Sciatic nerve (tissue), 2 donors: ENCODE measurements around the gene LMO2. TPM values are rescaled to one million over a fixed set of nuclear protein-coding genes. Genes with fewer than 3 reads are reported as not detected.
A peak's percentile ranks its signal among the peaks of the same experiment; 100 is the strongest.
"Not testable (repeated sequence)": the region's sequence is repeated elsewhere in the genome, so short reads cannot be mapped to it uniquely, and the experiment has no call there.

ENCODE experiments used
- ATAC-seq: fragments of 200-7000 bp; cut with Tn5 transposase; one replicate; pipeline ENCODE4 v1.9.1; 2020; ENCODE audit warnings: mild to moderate bottlenecking, moderate library complexity
- DNase-seq: peaks from one replicate; pipeline ENCODE4 v3.0.0-alpha.2; 2020; ENCODE audit warnings: low spot score
- intact Hi-C: fragments of 100-400 bp; cut with DNase I; formaldehyde crosslinking; loops from one replicate; pipeline ENCODE4 v1.14.2; 2022
- total RNA-seq: library from RNA; stranded (reverse); fragmentation: NEBNext Ultra II Directional; extraction: Animal tissue kit (Norgen Biotek cat#: 25700); gene quantifications from one replicate; pipeline ENCODE4 v1.2.1, GENCODE V29; 2021
- donor health status: DM: no; HTN: no; CAD: no.
- donor health status: DM: no; HTN: no; CAD: no.

Gene LMO2
- total RNA-seq: 28.3 TPM

DNA sequence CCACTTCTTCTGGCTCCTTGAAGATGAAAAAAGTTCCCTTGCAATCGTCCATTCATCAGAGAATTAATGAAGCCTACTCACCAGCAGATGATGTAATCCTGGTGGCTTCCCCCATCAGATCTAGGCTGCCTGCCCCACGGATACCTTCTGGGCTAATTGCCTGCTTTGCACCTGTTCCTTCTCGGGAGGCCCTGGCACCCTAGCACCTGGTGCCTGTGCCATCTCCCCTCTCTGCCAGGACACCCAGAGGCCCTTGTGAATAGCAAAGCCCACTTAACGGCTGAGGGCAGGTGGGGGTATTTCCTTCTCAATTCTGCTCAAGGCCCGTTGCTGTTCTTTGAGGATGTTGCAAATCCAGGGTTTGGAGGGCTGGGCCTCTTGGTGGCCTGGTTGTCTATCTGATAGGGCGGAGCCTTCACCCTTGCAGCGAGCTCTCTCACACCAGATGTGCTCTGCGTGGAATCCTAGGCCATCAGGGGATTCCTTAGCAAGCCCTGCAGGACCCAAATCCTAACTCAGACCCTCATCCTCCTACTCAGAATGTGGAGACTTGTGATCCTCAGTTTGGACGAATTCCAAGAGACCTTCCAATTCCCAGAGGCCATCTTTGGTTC lies at the start of gene LMO2:
LMO2 (minus strand) TSS at position 363 of the 614 bp plus-strand sequence. CDS start 22,360 bp downstream, outside the sequence.
- intact Hi-C loops: no loop called here
- DNase-seq (no peak), ATAC-seq (no peak)

DNA sequence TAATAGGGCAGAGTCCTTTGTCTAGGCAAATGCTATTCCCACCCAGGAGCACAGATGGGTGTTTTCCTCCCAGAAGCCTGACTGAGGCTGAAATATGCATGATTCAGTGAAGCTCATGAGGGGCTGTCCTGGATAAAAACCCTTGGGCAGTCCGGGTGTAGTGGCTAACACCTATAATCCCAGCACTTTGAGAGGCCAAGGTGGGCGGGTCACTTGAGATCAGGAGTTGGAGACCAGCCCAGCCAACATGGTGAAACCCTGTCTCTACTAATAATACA lies 48.6 kb upstream of the LMO2 start:
- ATAC-seq (no peak), DNase-seq (no peak)
- intact Hi-C loops: no loop called here

GRCh38 chr11:33936725-33937604 lies 45.1 kb upstream of the LMO2 start:
- ATAC-seq (peak; percentile 69), DNase-seq (peak; percentile 69)
- intact Hi-C loops: no loop called here

- ATAC-seq: no peak
- DNase-seq: no peak
- intact Hi-C loops: no loop called here
Measured at GRCh38 chr11:33935461-33936456, 43.9 kb upstream of the LMO2 start.

GRCh38 chr11:33935005-33935404 lies 43.1 kb upstream of the LMO2 start:
- intact Hi-C loops: no loop called here
- ATAC-seq: no peak
- no peak for DNase-seq

DNA sequence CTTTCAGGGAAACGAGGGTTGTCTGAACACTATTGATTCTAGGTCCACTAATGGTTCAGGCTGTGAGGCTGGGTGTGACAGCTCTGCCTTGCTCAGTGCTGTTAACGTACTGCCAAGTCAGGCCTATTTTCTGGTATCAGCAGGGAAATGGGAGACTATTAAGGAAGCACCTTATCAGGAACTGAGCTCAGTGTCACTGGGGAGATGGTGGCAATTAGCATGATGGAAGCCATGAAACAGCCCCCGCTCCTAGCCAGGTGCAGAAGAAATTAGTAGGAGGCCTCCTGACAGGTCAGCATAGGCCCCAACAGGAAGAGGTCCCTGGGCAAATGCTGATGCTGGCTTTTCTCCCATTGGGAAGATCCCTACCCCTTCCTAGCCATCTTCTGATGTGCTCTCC lies 42.6 kb upstream of the LMO2 start:
- ATAC-seq (no peak), DNase-seq (no peak)
- intact Hi-C loops: no loop called here

DNA sequence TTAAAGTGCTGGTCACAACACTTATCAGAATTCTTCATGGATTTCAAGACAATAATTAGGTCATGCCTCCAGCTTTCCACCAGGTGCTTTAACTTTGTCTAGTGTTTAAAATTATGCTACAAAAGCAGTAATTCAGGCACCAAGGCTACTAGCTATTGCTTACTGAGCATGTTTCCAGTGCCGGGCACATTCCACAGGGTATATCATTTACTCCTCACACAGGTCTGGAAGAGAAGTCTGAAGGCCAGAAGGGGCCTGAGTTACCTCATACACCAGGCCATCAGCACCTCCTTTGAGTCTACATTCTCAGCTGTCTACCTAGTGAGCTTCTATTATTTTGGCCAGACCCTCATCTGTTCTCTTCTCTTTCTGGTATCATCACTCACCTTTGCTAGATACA lies 41.7 kb upstream of the LMO2 start:
- intact Hi-C loops: no loop called here
- ATAC-seq: no peak
- DNase-seq: no peak

DNA sequence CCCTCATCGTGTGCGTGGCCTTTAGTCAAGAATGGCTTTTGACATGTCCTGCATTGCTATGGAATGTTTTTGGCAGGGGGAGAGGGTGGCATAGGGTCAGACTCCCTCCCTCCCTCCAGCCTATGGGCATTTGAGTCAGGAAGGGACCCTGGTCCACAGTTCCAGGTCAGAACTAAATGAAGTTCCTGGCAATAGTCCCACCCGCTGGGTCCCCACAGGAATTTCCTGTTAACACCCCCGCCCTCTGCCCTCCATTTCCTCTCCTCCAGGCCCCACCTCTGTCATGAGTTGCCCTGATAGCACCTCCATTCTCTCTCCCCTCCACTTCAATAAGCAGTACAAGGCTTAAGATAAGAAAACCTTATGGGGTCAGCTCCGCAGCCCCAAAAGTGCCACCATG lies 40.8 kb upstream of the LMO2 start:
- intact Hi-C loops: no loop called here

GRCh38 chr11:33931739-33932366 lies 40.0 kb upstream of the LMO2 start:
- intact Hi-C loops, ATAC-seq, DNase-seq: not testable (repeated sequence)

More for the DNA sequence above, 40.8 kb upstream of the LMO2 start:
- ATAC-seq (no peak), DNase-seq (no peak)

DNA sequence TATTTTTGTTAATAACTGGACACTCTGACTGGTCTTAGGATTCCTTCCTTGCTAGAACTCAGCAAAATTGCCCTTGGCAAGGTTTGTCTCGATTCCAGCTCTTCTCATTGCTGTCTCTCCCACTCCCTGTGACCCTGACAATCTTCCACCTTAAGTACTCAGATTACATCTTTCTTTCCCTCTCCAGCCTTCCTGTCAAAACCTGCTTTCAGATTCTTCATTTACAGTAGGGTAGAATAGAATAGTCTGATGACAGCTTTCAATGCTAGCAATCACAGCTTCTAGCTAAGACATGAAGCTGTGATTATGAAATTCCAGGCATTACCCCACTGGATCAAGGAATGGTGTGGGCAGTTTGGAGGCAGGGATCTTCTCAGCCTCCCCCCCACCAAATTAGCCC lies 39.2 kb upstream of the LMO2 start:
- intact Hi-C loops: no loop called here
- DNase-seq: no peak
- peak; percentile 39 for ATAC-seq

DNA sequence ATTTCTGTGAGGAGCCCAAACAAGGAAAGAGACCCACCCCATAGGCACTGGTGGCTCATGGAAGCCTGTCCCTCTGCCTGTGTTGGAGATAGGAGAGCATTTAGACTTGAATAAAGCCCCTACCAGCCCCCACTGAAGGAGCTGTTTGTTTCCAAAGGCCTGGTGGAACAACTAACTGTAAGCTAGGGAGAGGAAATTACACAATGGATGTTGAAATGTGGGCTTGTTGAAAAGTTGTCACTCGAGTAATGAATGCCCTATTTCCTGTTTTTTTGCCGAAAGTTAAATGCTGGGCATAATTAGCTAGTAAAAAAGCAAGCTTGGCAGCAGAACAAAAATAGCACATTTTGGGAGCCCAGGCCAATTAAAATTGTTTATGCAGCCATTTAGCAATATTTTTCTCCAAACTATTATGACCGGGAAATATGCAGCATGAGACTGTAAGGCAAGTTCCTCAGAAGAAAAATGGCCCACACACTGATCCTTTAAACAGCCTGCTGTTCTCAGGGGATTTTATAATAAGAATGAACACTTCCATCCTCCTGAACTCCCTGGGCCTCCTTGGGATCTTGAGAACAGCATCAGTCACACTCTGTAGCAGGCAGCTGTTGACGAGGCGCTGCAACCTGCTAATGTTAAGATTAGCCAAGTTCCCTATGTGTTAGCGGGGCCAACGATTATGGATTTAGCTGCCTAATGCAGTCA lies 38.6 kb upstream of the LMO2 start:
- DNase-seq (no peak), ATAC-seq (peak; percentile 94)
- intact Hi-C loops: no loop called here

DNA sequence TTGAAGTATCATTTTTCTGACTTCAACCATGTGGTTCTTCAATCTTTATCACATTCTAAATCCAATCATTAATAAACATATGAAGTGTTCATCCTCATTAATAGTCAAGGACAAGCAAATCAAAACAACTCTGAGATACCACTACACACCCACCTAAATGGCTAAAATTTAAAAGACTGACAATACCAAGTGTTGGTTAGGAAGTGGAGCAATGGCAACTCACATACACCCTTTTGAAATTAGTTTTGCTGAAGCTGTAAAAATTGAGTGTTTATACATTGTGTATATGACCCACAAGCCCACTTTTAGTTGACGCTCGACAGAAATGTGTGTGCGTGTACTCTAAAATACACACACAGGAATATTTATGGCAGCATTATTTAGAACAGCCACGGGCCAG lies 36.7 kb upstream of the LMO2 start:
- intact Hi-C loops: no loop called here
- no peak for DNase-seq
- ATAC-seq: no peak

GRCh38 chr11:33926671-33927552 lies 35.0 kb upstream of the LMO2 start:
- intact Hi-C loops: no loop called here
- DNase-seq (no peak), ATAC-seq (no peak)

DNA sequence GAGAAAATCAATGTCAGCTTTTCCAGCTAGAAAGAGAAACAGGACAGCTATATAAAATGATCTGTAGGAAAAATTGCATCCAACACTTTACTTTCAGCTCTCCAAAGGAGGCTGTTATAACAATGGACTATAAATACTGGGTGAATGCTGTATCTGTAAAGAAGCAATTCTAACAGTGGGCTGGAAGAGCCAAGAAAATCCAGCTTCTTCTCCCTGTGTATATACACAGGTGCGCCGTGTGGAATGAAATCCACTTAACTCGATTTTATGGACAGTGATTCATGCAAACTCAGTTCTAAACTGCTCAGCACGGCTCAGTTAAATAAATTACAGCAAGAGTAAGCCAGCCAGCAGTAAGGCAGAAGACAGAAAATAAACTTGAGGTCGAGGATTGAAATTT lies 32.5 kb upstream of the LMO2 start:
- ATAC-seq: no peak
- intact Hi-C loops: no loop called here

DNA sequence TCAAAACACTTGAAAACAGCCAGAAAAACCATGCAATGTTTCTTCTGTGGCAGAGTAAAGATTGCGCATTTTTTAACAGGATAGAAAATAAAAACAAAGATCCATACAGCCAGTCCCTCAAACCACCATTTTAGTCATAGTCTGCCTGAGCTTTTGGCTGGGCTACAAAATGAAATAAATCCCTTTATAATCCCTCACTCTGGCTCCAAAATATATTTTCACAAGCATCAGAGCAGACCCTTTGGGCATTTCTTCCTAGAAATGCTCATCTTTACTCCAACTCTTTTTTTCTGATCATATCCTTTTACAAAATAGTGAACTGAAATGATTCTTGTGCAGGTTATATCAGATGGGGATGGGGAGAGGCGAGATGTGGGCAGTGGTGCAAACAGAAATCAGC lies 31.8 kb upstream of the LMO2 start:
- no peak for DNase-seq
- ATAC-seq: no peak
- intact Hi-C loops: no loop called here

More for the DNA sequence above, 32.5 kb upstream of the LMO2 start:
- DNase-seq: no peak

- intact Hi-C loops: no loop called here
- no peak for DNase-seq
Measured at GRCh38 chr11:33920838-33921613, 29.1 kb upstream of the LMO2 start.

DNA sequence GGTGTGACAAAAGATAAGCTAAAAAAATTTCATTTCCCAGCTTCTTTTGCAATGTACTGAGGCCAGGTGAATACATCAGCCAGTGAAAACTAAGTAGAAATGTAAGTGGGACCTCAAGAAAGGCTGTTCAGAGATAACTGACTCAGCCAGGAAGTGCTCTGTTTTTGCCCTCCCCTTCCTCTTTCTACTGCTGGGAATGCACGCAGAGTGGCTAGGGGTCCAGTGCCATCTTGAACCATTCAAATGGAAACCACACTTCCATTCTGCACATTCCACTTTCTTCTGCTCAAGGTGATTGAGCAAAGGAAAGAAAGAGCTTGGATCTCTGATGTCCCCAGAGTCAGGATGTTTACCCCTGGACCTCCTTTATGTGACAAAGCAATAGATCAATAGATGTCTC lies 27.8 kb upstream of the LMO2 start:
- intact Hi-C loops: no loop called here
- no peak for DNase-seq
- ATAC-seq: no peak

More at GRCh38 chr11:33920838-33921613, 29.1 kb upstream of the LMO2 start:
- no peak for ATAC-seq
